ENCODE results near the gene FERD3L. TPM values are rescaled to one million over a fixed set of nuclear protein-coding genes. Genes with fewer than 3 reads are reported as not detected.

FERD3L gene
- total RNA-seq, 1 experiment from 2014 or later = not detected

Other genes with a start within 250 kb of the FERD3L start
- gene TWIST1, start 27.8 kb downstream of the FERD3L start, total RNA-seq (2021) = 0.23 to 0.37 TPM in 2 of 3 replicates, not detected in the other

Data from WTC11 (cell line).